Left cardiac atrium (tissue), 4 donors: ENCODE data around the gene MEI1. TPM values are rescaled to one million over a fixed set of nuclear protein-coding genes. Genes with fewer than 3 reads are reported as not detected.
"Not testable (repeated sequence)": the region's sequence is repeated elsewhere in the genome, so short reads cannot be mapped to it uniquely, and the experiment has no call there.

Experiments used
- ATAC-seq, 2 donors: fragments of 200-7000 bp; cut with Tn5 transposase; one replicate each; pipeline ENCODE4 v1.9.1; 2020; ENCODE audit warnings: mild to moderate bottlenecking in 2 of 2, moderate library complexity in 2 of 2
- DNase-seq: peaks from one replicate; pipeline ENCODE4 v3.0.0-alpha.2; 2020
- intact Hi-C, 2 donors: fragments of 100-400 bp; cut with DNase I; formaldehyde crosslinking; loops; one replicate each; pipeline versions ENCODE4 v1.14.1 to v1.15.1; 2022 to 2023
- total RNA-seq, 2 donors: library from RNA; stranded (reverse); fragmentation: NEBNext Ultra II Directional; extraction: Animal tissue kit (Norgen Biotek cat#: 25700); gene quantifications; one replicate each; pipeline ENCODE4 v1.2.1, GENCODE V29; 2021
- donor health status: DM: no; HTN: yes; CAD: no.
- donor health status: DM: no; HTN: yes; CAD: no; lungs with severe emphysema.
- donor health status: DM: yes; HTN: yes; CAD: no.
- donor health status: Dilated cardiomyopathy.

The MEI1 gene
- total RNA-seq, 2 donors from 2014 or later = 0.42 to 1.7 TPM

DNA sequence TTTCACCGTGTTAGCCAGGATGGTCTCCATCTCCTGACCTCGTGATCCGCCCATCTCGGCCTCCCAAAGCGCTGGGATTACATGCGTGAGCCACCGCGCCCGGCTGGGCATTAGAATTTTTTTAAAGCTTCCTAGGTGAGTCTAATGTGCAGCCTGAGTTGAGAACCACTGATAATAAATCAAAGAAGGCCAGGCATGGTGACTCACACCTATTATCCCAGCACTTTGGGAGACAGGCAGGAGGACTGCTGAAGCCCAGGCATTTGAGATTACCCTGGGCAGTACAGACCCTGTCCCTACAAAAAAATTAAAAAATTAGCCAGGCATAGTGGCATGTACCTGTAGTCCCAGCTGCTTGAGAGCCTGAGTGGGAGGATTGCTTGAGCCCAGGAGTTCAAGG, 13.7 kb downstream of the MEI1 start:
- DNase-seq (no peak), ATAC-seq (no peak)
- intact Hi-C loops = no loop called here

DNA sequence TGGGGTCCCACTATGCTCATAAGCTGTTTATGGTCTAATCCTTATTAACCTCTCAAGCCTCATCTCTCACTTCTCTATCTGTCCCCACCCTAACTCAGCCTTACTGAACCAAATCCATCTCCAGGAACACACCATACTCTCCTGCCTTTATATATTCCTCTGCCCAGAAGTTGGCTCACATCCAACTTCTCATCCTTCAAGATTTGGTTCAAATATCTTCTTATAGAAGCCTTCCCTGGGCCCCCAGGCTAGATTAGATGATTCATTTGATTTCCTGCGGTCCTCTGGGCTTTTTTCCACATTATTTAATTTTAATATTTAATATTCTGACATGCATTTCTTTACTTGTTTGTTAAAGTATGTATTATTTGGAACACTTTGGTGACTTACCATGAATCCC, 23.2 kb downstream of the MEI1 start:
- ATAC-seq (no peak), DNase-seq (no peak)
- intact Hi-C loops = no loop called here

GRCh38 chr22:41725510-41726110, 26.3 kb downstream of the MEI1 start:
- no peak for DNase-seq
- intact Hi-C loops = no loop called here
- ATAC-seq = no peak

DNA sequence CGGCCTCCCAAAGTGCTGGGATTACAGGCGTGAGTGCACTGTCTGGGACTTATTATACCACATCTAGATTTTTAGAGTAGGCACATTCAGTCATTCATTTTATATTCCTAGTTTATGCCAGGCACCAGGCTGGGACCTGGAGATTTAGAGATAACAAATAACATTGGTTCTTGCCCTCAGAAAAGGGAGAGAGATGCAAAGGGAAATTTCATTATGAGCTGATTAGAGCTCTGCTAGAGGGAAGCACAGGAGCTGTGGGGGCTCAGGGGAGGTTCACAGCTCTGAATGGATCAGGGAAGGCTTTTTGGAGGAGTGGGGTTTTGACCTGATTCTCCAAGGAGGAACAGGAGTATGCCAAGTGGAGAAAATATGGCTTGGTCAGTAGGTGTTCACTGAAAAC, 32.3 kb downstream of the MEI1 start:
- intact Hi-C loops = no loop called here
- ATAC-seq = no peak
- no peak for DNase-seq

GRCh38 chr22:41732096-41732772, 32.9 kb downstream of the MEI1 start:
- DNase-seq = no peak
- intact Hi-C loops = no loop called here
- no peak for ATAC-seq

DNA sequence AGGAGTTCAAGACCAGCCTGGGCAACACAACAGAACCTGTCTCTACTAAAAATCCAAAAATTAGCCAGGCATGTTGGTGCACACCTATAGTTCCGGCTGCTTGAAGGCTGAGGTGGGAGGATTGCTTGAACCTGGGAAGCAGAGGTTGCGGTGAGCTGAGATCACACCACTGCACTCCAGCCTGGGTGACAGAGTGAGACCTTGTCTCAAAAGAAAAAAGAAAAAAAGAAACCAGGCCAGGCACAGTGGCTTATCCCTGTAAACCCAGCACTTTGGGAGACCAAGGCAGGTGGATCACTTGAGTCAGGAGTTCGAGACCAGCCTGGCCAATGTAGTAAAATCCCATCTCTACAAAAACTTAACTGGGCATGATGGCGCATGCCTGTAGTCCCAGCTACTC, 33.9 kb downstream of the MEI1 start:
- ATAC-seq, intact Hi-C loops, DNase-seq: not testable (repeated sequence)

DNA sequence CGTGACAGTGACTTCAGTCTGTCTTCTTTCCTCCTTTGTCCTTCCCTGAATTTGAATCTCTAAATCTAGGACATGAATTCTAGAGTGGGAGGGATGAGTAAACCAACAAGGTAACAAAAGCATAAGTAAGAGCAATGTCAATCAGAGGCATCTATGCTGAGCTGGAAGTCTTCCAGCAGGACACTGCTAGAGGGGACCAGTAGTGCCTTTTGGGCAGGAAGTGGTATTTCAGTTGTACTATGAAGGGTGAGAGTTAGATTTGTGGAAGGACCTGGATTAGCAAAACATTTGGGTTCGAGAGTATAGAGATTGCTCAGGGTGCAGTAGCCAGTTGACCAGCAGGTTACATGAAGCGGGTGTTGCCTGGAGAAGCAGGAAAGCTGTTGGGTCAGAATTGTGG, 40.3 kb downstream of the MEI1 start:
- ATAC-seq (no peak), DNase-seq (no peak)
- intact Hi-C loops = no loop called here

- DNase-seq = no peak
- no peak for ATAC-seq
- intact Hi-C loops = no loop called here
Observed at GRCh38 chr22:41742918-41743317, 43.6 kb downstream of the MEI1 start.

DNA sequence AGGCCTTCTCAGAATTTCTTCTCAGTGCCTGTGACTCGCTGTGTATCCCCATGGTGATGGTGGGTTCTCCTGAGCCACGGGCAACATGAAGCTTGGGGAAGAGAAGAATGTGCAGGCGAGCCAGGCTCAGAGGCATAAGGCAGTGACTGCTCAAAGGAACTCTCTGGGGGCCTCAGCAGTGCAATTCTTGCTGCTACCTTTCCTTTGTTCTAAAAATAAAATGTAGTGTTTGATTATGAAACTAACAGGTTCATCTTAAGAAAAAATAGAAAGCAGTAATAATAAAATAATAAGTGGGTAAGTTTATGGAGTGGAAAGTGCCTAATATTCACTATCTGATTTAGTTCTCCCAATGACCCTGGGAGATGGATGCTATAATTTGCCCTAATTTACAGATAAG, 46.7 kb downstream of the MEI1 start:
- intact Hi-C loops = loop anchor here (2.0 to 5.0 kb wide), 2 partner anchors 195 to 196 kb away; no protein-coding TSS in a partner anchor
- DNase-seq (no peak), ATAC-seq (no peak)

GRCh38 chr22:41746567-41747400, 47.5 kb downstream of the MEI1 start:
- peak; percentile 68 for DNase-seq
- peak; percentile 90 to 96 for ATAC-seq
- intact Hi-C loops = loop anchor here (2.0 to 5.0 kb wide), 2 partner anchors 194 to 196 kb away; no protein-coding TSS in a partner anchor

- no peak for DNase-seq
- no peak for ATAC-seq
- intact Hi-C loops = no loop called here
Observed at GRCh38 chr22:41752011-41752970, 53.0 kb downstream of the MEI1 start.

GRCh38 chr22:41753984-41754383, 54.7 kb downstream of the MEI1 start:
- no peak for DNase-seq
- intact Hi-C loops = no loop called here
- ATAC-seq = no peak

DNA sequence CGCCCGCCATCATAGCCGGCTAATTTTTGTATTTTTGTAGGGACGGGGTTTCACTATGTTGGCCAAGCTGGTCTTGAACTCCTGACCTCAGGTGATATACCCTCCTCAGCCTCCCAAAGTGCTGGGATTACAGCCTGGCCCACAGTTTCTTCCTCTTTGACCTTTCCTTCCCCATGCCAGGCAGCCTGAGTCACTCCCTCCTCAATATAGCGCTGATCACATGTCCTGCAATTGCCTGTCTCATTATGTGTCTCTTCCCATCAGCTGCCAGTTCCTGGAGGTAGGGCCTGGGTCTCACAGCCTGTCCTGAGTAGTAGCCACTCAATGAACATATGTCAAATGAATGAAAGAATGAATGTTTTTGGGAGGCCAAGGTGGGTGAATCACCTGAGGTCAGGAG, 58.2 kb downstream of the MEI1 start:
- DNase-seq = no peak
- ATAC-seq = peak in 1 of 2 donors; percentile 33
- intact Hi-C loops = no loop called here

GRCh38 chr22:41758231-41758630, 58.9 kb downstream of the MEI1 start:
- intact Hi-C loops = no loop called here

DNA sequence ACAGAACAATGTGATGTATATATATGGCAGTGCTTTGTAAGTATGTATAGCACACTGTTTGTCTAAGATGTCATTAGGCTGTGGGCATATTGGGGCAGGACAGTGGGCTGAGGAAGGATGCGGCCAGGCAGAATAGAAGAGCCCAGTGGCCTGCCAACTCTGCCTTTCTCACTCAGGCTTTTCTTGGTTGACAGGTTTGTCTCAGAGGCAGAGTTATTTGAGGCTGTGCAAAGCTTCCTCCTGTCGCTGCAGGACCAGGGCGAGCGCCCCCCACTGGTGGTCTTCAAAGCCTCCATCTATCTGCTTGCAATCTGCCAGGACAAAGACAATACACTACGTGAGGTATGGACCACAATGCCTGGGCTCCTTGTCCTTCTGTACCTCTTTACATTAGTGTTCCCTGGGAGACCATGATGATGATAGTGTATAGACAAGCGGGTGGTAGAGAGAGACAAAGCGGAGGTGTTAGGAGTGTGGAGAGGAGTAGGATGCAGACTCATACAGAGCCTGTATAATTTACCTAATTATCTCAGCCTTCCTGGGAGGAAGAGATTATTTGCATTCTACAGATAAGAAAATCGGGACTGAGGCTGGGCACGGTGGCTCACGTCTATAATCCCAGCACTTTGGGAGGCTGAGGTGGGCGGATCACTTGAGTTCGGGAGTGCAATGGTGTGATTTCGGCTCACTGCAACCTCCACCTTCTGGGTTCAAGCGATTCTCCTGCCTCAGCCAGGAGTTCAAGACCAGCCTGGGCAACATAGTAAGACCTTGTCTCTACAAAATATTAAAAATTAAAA, 63.9 kb downstream of the MEI1 start:
- intact Hi-C loops = no loop called here
- DNase-seq = no peak
- ATAC-seq = no peak

More at GRCh38 chr22:41758231-41758630, 58.9 kb downstream of the MEI1 start:
- DNase-seq = no peak
- no peak for ATAC-seq

- intact Hi-C loops = no loop called here
- ATAC-seq (no peak), DNase-seq (no peak)
Observed at GRCh38 chr22:41766476-41766875, 67.2 kb downstream of the MEI1 start.

DNA sequence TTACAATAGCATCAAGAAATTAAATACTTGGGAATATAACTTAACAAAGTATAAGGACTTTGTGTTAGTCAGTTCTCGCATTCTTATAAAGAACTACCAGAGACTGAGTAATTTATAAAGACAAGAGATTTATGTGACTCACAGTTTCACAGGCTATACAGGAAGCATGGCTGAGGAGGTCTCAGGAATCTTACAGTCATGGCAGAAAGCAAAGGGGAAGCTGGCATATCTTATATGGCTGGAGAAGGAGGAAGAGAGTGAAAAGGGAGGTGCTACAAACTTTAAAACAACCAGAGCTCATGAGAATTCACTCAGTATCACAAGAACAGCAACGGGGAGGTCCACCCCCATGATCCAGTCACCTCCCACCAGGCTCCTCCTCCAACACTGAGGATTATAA, 69.1 kb downstream of the MEI1 start:
- intact Hi-C loops = no loop called here
- ATAC-seq (no peak), DNase-seq (no peak)

DNA sequence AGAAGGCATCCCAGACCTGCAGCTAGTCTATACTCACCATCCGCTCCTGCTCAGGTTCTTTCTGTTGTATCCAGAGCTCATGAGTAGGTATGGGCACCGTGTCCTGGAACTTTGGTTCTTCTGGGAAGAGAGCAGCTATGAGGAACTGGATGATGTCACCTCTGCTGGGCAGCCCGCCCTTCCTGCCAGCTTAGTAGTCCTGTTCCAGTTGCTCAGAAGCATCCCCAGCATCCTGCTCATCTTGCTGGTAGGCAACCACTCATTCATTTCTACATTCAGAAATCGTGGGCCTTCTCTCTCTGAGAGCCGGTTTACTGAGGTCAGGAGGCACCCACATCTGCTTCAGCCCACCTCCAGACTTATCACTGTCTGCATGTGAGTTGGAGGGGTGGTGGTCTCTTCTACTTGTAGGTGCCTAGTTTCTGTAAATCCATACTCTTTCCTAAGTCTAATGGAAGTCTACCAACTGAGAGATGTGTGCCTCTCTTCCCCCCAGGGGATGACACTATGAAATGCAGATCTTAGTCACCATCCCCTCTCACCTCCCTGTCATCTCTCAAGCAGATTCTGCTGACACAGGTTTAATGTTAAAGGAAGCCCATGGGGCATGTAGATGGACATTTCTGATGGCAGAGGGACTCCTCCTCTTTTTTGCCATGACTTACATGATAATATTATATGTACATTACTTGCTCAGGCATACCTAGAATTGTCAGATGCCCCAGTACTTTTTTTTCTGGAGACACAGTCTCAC, 71.6 kb downstream of the MEI1 start:
- DNase-seq = no peak
- intact Hi-C loops = no loop called here
- ATAC-seq = no peak
